ENCODE results near the gene CREB5.

DNA sequence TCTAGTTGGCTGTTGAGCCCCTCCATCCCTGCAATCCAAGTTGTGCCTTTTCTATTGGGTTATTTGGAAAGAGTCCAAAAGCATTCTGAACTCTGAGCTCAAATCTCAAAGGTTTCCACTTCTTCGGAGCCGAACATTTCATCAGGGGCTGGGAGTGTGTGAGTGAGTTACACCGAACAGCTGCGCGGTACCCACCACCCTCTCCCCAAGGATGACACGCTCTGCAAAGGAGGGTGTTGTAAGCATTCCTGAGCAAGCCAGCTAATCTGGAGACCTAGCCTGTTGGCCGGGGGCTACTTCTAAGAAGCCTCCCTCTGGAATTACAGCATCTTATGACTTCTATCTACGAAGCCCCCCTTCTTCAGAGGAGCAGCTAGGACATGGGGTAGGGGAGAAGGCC lies 270.5 kb downstream of the CREB5 start:
- TF ChIP-seq POLR2AphosphoS5 (IDR thresholded peaks at IDR 0.05; ENCODE audit: low read depth, low read length) (no peak), REST (IDR thresholded peaks at IDR 0.05; ENCODE audit: insufficient read depth in 1 of 2, low read depth in 2 of 2, low read length in 2 of 2) (no peak), SIN3A (IDR thresholded peaks at IDR 0.05; ENCODE audit: borderline replicate concordance, insufficient read depth, low read length) (no peak), TAF1 (IDR thresholded peaks at IDR 0.05; ENCODE audit: borderline replicate concordance, insufficient read depth, low read length) (no peak), FOXP2 (optimal IDR thresholded peaks at IDR 0.05; ENCODE audit: borderline replicate concordance, extremely low read depth, extremely low read length, insufficient read depth) (no peak)
